WI38 (cell line): ENCODE data around the gene PAMR1.
"Not testable (repeated sequence)": the region's sequence is repeated elsewhere in the genome, so short reads cannot be mapped to it uniquely, and the experiment has no call there.

ENCODE experiments used
- H3K4me3 ChIP-seq: 2 replicates; pipeline ENCODE4 v1.5.1; 2011; ENCODE audit warnings: low read depth, mild to moderate bottlenecking, control low read depth, low read length
- TF ChIP-seq, protein P1 (sequence below): IDR thresholded peaks from 2 replicates; pipeline ENCODE4 v1.5.1; 2012; ENCODE audit warnings: low read depth, mild to moderate bottlenecking, control low read depth, low read length

Gene PAMR1

DNA sequence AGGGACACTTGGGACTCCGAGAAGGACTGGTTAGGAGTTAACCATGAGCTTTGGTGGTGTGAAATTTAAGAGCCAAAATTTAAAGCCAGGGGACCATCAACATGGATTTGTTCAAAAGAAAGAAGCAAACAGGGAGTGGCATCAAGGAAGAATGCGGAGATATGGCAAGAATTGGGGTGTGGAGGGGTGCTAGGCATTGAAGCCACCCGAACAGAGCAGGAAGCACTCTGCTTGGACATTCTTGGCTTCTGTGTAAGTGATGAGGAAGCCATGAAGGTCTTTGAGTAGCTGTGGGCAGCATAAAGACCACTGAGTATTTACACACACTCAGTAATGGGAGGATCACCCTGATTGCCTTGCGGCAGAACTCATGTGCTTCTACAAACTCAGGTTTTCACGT, 27.2 kb upstream of the PAMR1 start:
- TF ChIP-seq, protein P1, sequence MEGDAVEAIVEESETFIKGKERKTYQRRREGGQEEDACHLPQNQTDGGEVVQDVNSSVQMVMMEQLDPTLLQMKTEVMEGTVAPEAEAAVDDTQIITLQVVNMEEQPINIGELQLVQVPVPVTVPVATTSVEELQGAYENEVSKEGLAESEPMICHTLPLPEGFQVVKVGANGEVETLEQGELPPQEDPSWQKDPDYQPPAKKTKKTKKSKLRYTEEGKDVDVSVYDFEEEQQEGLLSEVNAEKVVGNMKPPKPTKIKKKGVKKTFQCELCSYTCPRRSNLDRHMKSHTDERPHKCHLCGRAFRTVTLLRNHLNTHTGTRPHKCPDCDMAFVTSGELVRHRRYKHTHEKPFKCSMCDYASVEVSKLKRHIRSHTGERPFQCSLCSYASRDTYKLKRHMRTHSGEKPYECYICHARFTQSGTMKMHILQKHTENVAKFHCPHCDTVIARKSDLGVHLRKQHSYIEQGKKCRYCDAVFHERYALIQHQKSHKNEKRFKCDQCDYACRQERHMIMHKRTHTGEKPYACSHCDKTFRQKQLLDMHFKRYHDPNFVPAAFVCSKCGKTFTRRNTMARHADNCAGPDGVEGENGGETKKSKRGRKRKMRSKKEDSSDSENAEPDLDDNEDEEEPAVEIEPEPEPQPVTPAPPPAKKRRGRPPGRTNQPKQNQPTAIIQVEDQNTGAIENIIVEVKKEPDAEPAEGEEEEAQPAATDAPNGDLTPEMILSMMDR = no peak
- no peak overlapping the region for H3K4me3 ChIP-seq

- no peak overlapping the region for H3K4me3 ChIP-seq
Measured at GRCh38 chr11:35550374-35551036, 25.1 kb upstream of the PAMR1 start.

DNA sequence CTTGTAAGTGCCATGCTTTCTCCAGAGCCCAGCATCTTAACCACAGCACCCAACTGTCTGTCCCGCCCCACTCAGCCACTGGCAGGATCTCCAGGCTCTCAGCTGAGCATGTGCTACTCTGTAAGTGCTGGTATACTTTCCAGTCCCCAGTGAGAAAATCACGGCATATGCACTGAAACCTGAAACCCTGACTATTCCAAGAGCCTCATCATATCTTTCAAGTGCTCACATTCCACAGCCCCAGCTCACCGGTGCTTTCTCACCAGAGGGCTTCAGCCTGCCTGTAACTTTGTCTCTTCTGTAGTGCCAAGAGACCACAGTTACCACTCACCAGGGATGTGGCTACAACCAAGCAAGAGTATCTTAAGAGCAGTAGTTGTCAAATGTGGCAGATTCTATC, 24.4 kb upstream of the PAMR1 start:
- H3K4me3 ChIP-seq = no peak overlapping the region
- TF ChIP-seq, protein P1 = no peak

More at GRCh38 chr11:35550374-35551036, 25.1 kb upstream of the PAMR1 start:
- TF ChIP-seq, protein P1 = no peak

DNA sequence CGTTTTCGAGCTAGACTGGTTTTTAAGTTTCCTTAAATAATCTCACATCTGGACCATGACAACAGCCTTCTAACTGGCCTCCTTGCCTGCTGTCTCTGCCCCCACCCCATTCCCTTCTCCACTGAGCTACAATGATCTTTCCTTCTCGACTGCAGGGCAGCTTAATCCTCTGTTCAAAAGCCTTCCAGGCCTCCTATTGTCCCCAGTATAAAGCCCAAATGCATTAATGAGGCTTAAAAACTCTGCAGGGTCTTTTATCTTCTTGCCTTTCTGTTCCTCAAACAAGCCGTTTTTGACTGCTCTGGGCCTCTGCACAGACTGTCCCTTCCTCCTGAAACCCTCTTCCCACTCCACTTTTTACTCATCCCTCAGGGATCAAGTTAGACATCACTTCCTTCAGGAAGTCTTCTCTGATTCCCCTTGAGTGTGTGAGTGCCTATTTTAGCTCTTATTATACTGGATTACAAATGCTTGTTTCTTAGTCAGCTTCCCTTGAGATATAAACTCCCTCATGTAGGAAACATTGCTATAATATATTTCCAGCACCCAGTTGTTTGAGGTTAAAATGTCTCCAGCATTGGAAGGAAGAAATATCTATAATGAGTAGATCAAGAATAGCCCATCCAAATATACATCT, 23.6 kb upstream of the PAMR1 start:
- TF ChIP-seq, protein P1 = no peak
- no peak overlapping the region for H3K4me3 ChIP-seq

GRCh38 chr11:35547995-35548394, 22.6 kb upstream of the PAMR1 start:
- H3K4me3 ChIP-seq = not testable (repeated sequence)

DNA sequence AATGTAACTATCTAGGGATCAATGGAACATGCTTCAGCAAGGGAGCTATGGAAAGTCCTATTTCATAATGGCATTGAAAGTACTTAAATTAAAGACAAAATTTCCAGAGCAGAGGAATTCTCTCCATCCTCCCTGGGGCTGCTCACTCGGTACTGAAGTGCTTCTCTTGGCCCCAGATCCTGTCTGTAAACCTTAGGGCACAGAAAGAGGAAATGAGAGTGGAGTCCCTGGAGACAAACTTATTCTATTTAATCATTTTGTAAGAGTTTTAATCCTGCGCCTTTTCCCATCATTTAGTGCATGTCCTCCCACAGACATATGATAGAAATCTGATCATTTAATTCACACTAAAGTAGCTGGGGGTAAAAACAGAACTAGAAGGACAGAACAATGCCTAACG, 20.9 kb upstream of the PAMR1 start:
- no peak overlapping the region for H3K4me3 ChIP-seq
- TF ChIP-seq, protein P1 = no peak

- H3K4me3 ChIP-seq = no peak overlapping the region
- TF ChIP-seq, protein P1 = no peak
Measured at GRCh38 chr11:35545391-35546003, 20.1 kb upstream of the PAMR1 start.
